NCI-H2227 treated with DMSO at 0.1 percent for 48 hours (cell line): ENCODE data around the gene BICRAL.
"Not testable (repeated sequence)": the region's sequence is repeated elsewhere in the genome, so short reads cannot be mapped to it uniquely, and the experiment has no call there.

Source experiments
- DNase-seq: peaks from one replicate; lab custom pipeline; 2025; lab: John Stamatoyannopoulos, UW

BICRAL gene

GRCh38 chr6:42762950-42763349, 18.9 kb upstream of the BICRAL start:
- no peak for DNase-seq

DNA sequence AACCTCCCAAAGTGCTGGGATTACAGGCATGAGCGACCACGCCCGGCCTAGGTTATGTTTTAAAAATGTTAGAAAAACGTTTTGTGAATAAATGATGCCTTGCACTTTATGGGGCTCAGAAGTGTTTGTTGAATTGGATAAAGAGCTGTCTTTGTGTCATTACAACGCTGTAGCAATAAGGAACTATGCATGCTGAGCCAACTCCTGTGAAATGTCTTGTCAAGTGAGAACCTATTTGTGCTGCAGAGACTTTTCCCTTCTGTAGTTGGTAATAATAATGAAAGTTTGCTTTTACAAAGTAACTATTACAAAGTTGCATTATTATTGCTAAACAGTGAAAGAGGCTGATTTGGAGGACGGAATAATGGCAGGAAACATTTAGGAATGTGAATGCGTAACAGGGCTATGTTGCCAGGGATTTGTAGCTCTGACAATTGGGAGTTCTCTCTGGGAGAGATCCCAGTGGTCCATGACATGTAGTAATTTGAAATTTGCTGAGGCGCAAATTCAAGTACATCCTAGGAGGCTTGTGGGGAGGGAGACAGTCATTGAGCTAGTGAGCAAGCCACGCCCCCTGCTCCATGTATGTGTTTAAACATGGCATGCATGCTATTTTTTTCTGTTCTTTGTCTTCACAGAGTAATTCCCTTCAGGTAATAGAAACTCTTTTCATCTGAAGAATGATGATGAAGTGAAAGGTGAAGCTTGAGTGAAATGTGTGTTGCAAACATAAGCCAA, 16.8 kb upstream of the BICRAL start:
- DNase-seq = no peak

DNA sequence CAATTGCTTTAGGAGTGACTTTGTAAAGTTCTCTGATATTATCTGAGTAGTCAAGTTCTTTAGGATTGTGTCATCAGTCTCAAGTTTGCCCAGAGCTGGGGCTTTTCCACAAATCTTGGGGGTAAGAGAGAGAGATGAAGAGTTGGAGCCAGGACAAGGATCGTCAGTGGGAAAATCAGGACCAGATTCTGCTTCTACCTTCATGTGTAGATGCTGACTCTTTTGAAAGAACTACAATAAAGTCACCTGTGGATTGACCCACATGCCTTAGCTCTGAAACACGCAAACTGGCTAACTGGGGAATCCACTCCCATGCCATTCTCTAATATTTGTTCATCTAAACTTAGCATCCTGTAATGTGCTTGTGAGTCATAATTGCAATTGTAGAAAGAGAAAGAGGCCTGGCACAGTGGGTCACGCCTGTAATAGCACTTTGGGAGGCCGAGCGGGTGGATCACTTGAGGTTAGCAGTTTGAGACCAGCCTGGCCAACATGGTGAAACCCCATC, 15.6 kb upstream of the BICRAL start:
- DNase-seq = no peak

DNA sequence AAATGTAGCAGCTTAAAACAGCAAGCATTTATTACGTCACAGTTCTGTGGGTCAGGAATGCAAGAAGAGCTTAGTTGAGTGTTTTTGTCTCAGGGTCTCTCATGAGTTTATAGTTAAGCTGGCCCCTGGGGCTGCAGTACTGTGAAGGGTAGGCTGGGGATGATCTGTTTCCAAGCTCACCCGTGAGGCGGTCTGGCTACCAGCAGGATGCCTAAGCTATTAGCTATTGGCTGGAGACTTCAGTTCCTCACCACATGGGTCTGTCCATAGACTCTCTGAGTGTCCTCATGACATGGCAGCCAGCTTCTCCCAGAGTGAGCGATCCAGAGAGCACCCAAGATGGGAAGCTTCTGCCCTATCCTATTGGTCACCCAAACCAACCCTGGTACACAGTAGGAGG, 12.8 kb upstream of the BICRAL start:
- DNase-seq = no peak

- no peak for DNase-seq
Measured at GRCh38 chr6:42769836-42770235, 12.0 kb upstream of the BICRAL start.

- DNase-seq = no peak
Measured at GRCh38 chr6:42771741-42772100, 10.1 kb upstream of the BICRAL start.

- no peak for DNase-seq
Measured at GRCh38 chr6:42774201-42774600, 7.7 kb upstream of the BICRAL start.

- not testable (repeated sequence) for DNase-seq
Measured at GRCh38 chr6:42774821-42775487, 6.9 kb upstream of the BICRAL start.

GRCh38 chr6:42777126-42777822, 4.6 kb upstream of the BICRAL start:
- no peak for DNase-seq

DNA sequence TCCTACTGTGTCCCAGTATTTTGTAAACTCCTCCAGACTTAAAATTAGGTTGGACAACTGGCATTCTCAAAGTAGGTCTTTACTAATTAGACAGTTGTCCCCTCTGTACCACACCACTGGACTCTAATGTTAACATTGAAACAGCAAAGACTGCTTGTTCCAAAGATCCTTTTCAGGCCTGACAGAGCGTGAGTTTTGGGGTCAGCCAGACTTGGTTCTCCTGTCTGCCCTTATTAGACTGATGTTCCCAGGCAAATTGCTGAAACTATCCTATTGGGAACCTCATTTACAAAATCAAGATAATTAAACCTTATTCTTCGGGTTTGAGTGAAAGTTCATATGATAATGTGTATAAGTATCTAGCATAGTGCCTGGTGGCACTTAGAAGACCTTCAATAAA, 3.7 kb upstream of the BICRAL start:
- no peak for DNase-seq

DNA sequence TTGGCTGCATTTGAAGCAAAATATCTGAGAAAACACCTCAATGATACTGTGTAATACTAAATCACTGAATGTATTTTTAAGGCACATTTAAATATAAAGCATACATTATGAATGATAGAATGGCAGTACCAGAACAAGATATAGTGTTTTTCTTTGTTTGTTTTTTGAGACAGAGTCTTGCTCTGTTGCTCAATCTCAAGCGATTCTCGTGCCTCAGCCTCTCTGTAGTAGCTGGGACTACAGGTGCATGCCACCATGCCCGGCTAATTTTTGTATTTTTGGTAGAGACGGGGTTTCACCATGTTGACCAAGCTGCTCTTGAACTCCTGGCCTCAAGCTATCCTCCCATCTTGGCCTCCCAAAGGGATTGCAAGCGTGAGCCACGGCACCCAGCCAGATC, 2.3 kb upstream of the BICRAL start:
- DNase-seq = no peak

GRCh38 chr6:42781546-42781795, 381 bp upstream of the BICRAL start:
- no peak for DNase-seq

DNA sequence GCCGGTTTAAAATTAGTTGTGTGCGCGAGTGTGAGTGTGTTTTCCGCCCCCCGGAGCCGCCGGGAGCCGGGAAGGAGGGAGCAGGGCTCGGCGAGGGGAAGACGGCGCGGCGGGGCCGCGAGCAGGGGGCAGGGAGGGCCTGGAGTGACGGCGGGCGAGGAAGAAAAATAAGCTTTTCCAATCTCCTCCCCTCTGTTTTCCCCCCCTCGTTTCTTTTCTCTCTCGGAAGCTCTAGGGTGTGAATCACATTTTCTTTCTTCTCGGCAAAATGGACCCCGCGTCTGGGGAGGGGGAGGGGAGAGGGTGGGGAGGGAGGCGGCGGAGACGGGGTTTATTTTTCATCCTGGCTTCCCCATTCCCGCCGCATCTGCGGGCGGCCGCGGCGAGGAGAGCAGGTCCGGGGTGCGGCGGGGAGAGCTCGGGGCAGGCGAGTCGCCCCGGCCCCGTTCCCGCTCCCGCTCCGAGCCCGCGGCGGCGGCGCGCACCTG, 881 bp downstream of the BICRAL start:
- peak; percentile 47 for DNase-seq

GRCh38 chr6:42783177-42783875, 1.5 kb downstream of the BICRAL start:
- DNase-seq = peak; percentile 16

DNA sequence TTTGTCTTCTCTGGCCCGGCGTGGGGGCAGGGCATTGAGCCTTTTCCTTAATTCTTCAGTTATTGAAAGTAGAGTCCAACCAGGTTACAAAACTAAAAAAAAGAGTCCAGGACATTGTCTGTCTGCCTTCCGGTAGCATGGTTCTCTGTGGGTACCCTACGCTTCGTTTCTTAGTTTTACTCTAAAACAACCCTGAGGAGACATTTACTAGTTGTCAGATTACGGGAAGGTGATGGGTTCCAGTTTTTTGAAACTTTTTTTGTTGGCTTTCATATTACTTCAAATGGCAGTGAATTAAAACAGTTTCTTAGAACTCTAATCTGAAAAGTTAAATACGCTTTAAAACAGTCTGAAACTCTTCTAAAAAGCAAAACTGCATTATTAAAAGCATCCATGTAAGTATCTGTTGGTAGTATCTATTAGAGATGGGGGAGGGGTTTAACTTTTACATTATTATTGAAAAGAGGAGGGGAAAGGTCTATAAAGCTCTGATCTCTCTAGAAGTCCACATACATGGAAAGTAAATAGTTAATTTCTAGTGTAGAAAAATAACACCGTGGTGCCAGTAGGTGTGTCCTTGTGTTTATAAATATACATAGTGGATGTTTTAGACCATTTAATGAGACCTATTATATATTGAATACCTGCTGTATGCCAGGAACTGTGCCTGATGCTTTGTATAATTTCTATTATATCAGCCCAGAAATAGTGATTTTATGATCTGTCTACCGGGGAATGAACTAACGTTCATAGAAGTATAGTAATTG, 2.2 kb downstream of the BICRAL start:
- DNase-seq = no peak

- no peak for DNase-seq
Measured at GRCh38 chr6:42784717-42785498, 3.1 kb downstream of the BICRAL start.

- no peak for DNase-seq
Measured at GRCh38 chr6:42786525-42786985, 4.7 kb downstream of the BICRAL start.

GRCh38 chr6:42787063-42787472, 5.2 kb downstream of the BICRAL start:
- no peak for DNase-seq

DNA sequence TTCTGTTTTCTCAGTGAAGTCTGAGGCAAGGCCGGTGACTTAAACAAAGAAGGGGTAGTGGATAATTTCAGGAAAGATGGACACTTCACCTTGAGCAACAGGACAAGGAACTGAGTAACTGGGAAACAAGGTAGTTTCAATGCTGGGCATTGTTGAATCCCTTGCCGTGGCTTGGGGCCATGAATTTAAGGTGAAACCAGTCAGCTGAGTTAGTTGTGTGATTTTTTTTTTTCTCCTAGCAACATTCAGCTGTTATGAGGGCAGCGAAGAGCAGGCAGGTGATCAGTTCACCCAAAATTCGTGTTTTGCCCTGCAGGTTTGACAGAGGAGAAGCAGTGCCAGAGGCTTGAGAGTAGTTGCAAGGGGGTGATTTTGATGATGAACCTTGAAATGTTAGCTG, 6.8 kb downstream of the BICRAL start:
- DNase-seq = no peak

DNA sequence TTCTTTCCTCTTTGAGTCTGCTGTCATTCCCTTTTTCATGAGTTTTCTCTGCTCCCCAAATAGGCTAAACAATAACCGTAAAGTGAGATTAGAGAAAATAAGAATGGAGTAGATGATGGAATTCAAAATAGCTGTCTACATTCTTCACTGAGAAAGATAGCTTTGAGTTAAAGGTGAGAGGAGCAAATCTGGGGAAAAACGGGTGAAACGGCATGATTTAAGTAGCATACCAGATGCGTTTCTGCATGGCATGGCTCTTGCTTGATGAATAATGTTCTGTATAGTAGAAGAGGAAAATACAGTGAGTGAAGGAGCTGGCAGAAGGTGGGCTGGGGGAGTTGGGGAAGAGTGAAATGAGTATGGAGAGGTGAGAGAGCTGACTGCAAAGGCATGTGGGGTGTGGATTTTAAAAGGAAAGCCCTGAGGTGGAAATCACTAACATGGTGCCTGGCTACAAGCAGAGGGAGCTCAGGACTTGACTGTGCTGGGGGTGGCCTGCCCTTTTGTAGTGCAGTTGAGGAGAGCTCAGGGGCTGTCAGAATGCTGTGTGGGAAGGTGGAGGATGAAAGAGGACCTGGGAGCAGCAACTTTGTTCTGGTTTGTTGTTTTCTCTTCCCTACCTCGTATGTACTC, 8.8 kb downstream of the BICRAL start:
- DNase-seq = no peak
